OCI-LY1 (cell line): ENCODE measurements around the gene B4GALT7.
A peak's percentile ranks its signal among the peaks of the same experiment; 100 is the strongest.

Experiments
- CTCF ChIP-seq: fragments of 200-600 bp; sonication (generic), shearing (Covaris generic); IDR thresholded peaks from 2 replicates; pipeline ENCODE4 v1.5.1; 2017; ENCODE audit warnings: mild to moderate bottlenecking, antibody characterized with exemption, low read length, moderate library complexity, mixed read lengths
- EZH2 ChIP-seq: fragments of 200-600 bp; sonication (generic), shearing (Covaris generic); IDR thresholded peaks from 2 replicates; pipeline ENCODE4 v1.8.0; 2017; ENCODE audit warnings: borderline replicate concordance, mixed run types, mild to moderate bottlenecking, antibody characterized with exemption, low read length, moderate library complexity, mixed read lengths

GRCh38 chr5:177554474-177555111 is 45.3 kb upstream of the B4GALT7 start, which contains the start of gene FAM193B:
- TF ChIP-seq CTCF (peak; percentile 21; the same call in 1 of the 2 replicates), EZH2 (no peak)
